IPS DF 6.9 (cell line): ENCODE results near the gene CNR1.

Experiments used
- DNase-seq: peaks from one replicate; pipeline ENCODE4 v3.0.0-alpha.2; 2013; ENCODE audit warnings: low read depth, low spot score
- H3K27ac ChIP-seq: one replicate; pipeline ENCODE4 v1.5.1; 2013; ENCODE audit warnings: low read length, control low read depth
- H3K27me3 ChIP-seq: 2 replicates; pipeline ENCODE4 v1.6.1; 2013; ENCODE audit warnings: mild to moderate bottlenecking, low read length; ENCODE audit not compliant: control insufficient read depth, insufficient read depth
- H3K36me3 ChIP-seq: 2 replicates; pipeline ENCODE4 v1.6.1; 2013; ENCODE audit warnings: low read length; ENCODE audit not compliant: control insufficient read depth, insufficient read depth
- H3K4me1 ChIP-seq: 2 replicates; pipeline ENCODE4 v1.6.1; 2013; ENCODE audit warnings: low read length; ENCODE audit not compliant: control insufficient read depth, insufficient read depth
- H3K4me3 ChIP-seq: 2 replicates; pipeline ENCODE4 v1.5.1; 2013; ENCODE audit warnings: mild to moderate bottlenecking, low read length
- H3K9me3 ChIP-seq: 2 replicates; pipeline ENCODE4 v1.6.1; 2013; ENCODE audit warnings: low read length, inconsistent platforms; ENCODE audit not compliant: control insufficient read depth, insufficient read depth
- WGBS: extraction: QIAGEN DNeasy Blood & Tissue Kit; methylation state at CpG from one replicate; pipeline ENCODE4 v1.1.7; 2013; ENCODE audit warnings: mixed read lengths, missing lambda C conversion rate; ENCODE audit not compliant: insufficient read length, insufficient coverage; 5-methylcytosine and 5-hydroxymethylcytosine counted together

The CNR1 gene

GRCh38 chr6:88119769-88120168, 46.4 kb downstream of the CNR1 start:
- no CpG with 5 or more reads among the region's 2 CpGs for WGBS
- H3K36me3 ChIP-seq, result no peaks in the 10 kb centered on the region
- no peaks in the 10 kb centered on the region for H3K27me3 ChIP-seq
- H3K4me1 ChIP-seq, result no peaks in the 10 kb centered on the region
- DNase-seq, result no peak
- no peaks in the 10 kb centered on the region for H3K9me3 ChIP-seq
- no peak overlapping the region for H3K27ac ChIP-seq
- H3K4me3 ChIP-seq, result no peak overlapping the region

GRCh38 chr6:88116276-88116675, 49.9 kb downstream of the CNR1 start:
- Histone ChIP-seq H3K4me3 (no peak overlapping the region), H3K27ac (no peak overlapping the region), H3K36me3 (no peaks in the 10 kb centered on the region), H3K4me1 (no peaks in the 10 kb centered on the region), H3K9me3 (no peaks in the 10 kb centered on the region), H3K27me3 (no peaks in the 10 kb centered on the region)
- no peak for DNase-seq
- no CpG with 5 or more reads among the region's 3 CpGs for WGBS

GRCh38 chr6:88115307-88115706, 50.8 kb downstream of the CNR1 start:
- Histone ChIP-seq H3K4me3 (no peak overlapping the region), H3K27ac (no peak overlapping the region), H3K9me3 (no peaks in the 10 kb centered on the region), H3K27me3 (no peaks in the 10 kb centered on the region), H3K36me3 (no peaks in the 10 kb centered on the region), H3K4me1 (no peaks in the 10 kb centered on the region)
- WGBS, result no CpG with 5 or more reads among the region's 2 CpGs
- DNase-seq, result no peak

GRCh38 chr6:88114838-88115237, 51.3 kb downstream of the CNR1 start:
- no peak for DNase-seq
- Histone ChIP-seq H3K27me3 (no peaks in the 10 kb centered on the region), H3K9me3 (no peaks in the 10 kb centered on the region), H3K27ac (no peak overlapping the region), H3K36me3 (no peaks in the 10 kb centered on the region), H3K4me3 (no peak overlapping the region), H3K4me1 (no peaks in the 10 kb centered on the region)
- WGBS, result no CpG with 5 or more reads among the region's 2 CpGs

- Histone ChIP-seq H3K4me3 (no peak overlapping the region), H3K9me3 (no peaks in the 10 kb centered on the region), H3K27ac (no peak overlapping the region), H3K4me1 (no peaks in the 10 kb centered on the region), H3K36me3 (no peaks in the 10 kb centered on the region), H3K27me3 (no peaks in the 10 kb centered on the region)
- WGBS, result no CpG with 5 or more reads among the region's 5 CpGs
- no peak for DNase-seq
These were observed 54.2 kb downstream of the CNR1 start for GRCh38 chr6:88111991-88112390.

- Histone ChIP-seq H3K27me3 (no peaks in the 10 kb centered on the region), H3K27ac (no peak overlapping the region), H3K4me3 (no peak overlapping the region), H3K36me3 (no peaks in the 10 kb centered on the region), H3K9me3 (no peaks in the 10 kb centered on the region), H3K4me1 (no peaks in the 10 kb centered on the region)
- no peak for DNase-seq
These were observed 58.9 kb downstream of the CNR1 start for GRCh38 chr6:88107241-88107640.

- Histone ChIP-seq H3K27me3 (no peaks in the 10 kb centered on the region), H3K4me1 (no peaks in the 10 kb centered on the region), H3K4me3 (no peak overlapping the region), H3K27ac (no peak overlapping the region), H3K9me3 (no peaks in the 10 kb centered on the region), H3K36me3 (no peaks in the 10 kb centered on the region)
- no CpG with 5 or more reads among the region's 7 CpGs for WGBS
- no peak for DNase-seq
These were observed 60.3 kb downstream of the CNR1 start for GRCh38 chr6:88105741-88106340.
